HPDE6-E6E7 (cell line): ENCODE data around the gene UFD1.
"Not testable (repeated sequence)": the region's sequence is repeated elsewhere in the genome, so short reads cannot be mapped to it uniquely, and the experiment has no call there.

Experiments used
- DNase-seq: peaks from one replicate; pipeline ENCODE4 v3.0.0; 2011; ENCODE audit warnings: missing footprints; ENCODE audit errors: extremely low spot score

The UFD1 gene

DNA sequence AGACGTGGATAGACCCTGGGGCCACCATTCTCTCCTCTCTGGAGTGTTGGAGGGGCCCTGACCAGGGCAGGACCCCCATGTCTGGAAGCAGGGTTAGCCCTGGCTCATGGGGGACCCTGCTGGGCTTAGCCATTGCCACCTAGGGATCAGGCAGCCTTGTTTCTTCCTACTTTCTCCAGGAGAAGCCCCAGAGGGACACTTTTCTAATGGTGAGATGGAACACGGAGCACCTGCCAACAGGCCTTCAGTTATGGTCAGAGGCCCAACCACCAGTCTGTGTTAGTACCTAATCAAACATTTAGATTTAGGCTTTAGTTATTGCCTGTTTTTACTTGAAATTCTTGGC is 29.6 kb downstream of the UFD1 start:
- DNase-seq = no peak

DNA sequence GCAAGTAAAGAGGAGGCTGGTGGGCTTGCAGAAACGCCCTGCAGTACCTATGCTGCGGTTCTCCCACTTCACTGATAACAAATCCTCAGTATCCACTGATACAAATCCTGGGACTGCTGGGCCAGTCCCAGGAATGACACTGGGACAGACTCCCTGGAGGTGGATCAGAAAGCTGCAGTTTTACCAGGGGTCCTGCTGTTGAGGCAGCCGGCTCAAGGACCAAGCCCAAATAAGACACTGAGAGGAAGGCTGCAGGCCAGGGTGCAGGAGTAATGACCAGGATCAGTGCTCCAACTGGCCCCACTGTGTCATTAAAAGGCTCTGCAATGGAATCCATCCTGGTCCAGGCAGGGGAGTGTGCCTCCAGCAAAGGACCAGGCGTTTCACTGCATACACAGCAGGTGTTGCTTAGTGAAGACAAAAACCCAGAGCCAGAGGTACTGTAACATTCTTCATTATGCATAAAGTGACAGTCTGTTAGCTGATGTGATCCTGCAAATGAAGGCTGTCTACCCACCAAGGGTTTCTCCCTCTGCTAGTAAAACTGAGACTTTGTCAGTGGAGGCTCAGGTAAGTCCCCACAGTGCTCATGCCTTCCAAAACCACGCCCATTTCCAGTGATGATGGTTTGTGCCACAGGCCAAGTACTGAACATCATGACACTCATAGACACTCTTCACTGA is 30.1 kb downstream of the UFD1 start:
- DNase-seq = no peak

DNA sequence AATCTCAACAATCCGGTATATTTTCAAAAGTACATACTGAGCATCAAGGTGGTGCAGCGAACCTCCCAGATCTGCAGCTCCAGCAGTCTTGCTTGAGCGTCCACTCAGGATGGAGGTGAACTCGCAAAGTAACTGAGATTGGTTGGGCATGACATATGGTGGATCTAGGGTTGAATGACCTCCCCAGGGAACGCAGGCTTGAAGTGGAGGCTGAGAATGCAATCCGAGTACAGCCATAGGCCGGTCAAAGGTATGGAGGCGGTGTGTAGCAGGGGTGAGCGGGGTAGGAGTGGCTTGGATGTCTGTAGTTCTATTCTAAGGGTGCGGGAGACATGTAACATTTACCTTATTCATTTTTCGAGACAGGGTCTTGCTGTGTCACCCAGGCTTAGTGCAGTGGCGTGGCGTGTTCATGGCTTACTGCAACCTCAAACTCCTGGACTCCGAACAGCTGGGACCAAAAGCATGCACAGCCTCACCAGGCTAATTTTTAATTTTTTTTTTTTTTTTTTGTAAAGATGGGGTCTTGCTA is 30.9 kb downstream of the UFD1 start:
- peak; percentile 70 for DNase-seq

DNA sequence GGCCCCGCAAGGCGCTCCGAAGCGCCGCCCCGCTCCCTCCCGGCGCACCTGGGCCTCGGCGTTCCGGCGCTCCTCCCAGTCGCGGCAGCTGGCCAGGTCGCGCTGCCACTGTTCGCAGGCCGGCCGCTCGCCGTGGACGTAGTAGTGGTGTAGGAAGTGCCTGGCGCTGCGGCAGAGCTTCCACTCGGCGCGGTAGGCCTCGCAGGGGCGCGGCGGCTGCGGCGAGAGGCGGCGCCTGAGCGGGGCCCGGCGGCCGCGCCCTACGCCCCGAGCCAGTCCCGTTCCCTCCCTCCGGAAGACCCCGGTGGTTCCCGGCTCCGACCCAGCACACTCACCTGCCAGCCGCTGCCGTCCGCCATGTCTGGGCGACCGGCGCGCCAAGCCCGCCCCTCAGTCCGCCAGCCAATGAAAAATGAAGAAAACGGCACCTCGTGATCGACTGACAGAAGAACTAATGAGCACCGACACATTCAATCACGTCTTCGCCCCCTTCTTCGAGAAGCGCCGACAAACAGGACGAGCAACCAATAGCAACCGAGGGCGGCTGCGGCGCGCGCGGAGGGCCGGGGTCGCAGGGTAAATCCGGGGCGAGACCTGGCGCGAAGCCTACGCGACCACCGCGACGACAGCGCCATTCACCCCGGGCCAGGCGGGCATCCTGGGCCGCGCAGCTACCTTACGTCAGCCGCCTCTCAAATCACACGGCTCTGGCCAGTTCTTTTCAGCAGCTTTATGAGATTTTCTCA is 31.5 kb downstream of the UFD1 start, which contains the start of gene C22orf39:
C22orf39 (minus strand) TSS at position 382 of the 746 bp plus-strand sequence; CDS start at position 359, 23 bp downstream.
- peak; percentile 95 for DNase-seq

DNA sequence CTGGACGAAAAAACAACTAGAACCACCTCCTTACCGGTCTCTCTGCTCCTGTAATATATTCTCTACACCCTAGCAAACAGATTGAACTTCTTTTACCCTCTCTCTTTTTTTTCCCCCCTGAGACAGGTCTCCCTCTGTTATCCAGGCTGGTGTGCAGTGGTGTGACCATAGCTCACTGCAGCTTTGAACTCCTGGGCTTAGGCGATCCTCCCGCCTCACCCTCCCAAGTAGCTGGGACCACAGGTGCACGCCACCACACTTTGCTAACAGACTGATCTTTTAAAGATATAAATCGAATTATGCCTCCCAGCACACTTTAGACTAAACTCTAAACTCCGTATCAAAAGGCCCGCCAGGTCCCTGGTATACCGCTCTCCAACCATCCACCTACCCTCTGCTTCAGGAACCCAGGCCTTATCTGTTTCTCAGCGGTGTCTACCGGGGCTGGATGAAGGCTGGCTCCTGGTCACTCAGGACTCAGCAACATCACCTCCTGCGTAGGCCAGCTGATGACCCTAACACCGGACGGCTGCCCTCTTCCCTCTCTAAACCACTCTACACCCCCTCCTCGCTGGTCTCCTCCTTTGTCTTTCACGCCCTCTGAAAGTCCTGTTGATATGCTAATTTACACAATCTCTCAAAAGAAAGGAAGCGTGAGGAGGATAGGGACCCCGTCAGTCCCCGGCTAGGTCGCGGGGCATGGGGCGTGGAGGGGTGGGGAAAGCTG is 32.2 kb downstream of the UFD1 start:
- DNase-seq = no peak

DNA sequence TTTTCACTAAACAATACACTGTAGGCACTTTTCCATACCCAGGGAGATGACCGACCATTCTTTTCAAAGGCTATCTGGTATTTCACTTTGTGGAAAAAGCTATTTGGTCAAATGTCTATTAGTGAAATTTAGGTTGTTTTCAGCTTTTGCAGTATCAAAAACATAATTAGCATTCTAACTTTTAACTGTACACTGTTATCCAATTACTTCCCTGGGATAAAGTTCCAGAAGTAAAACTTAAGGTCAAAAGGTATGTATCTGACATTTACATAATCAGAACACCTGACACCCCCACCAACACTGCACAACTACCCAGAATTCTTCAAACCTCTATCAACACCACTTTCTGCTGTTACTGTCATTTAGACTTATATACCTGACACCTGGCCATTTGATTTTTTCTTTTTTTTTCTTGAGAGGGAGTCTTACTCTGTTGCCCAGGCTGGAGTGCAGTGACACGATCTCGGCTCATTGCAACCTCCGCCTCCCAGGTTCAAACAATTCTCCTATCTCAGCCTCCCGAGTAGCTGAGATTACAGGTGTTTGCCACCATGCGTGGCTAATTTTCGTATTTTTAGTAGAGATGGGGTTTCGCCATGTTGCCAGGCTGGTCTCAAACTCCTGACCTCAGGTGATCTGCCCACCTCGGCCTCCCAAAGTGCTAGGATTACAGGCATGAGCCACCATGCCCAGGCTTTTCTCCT is 33.6 kb downstream of the UFD1 start:
- not testable (repeated sequence) for DNase-seq

DNA sequence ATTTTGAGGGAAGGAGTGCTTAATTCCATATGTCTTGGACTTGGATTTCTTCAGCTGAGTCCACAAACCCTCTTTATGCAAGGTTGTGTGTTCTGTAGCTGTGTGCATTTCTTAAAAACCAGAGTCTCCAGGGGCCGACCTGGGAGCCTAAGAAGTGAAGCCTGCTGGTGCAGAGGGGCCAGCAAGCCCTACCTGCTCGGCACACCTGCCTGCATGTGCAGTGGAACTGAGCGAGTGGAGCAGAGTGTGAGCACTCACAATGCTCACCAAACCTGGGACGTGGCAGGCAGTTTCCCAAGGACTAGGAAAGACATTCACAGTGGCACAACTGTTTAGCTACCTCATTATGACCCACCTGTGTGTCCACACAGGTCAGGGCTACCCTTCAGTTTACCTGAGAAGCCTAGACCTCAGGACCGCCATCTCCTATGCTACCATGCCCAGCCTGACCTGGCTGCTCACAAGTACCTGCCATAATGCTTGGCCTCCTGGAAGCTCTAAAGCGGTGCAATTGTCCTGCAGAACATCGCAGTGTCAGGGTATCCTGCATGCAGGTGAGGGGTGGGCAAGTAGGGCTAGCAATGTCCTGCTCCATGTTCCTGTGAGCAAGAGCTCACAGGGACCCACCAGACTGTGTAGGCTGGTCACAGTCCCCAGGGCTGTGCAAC is 35.3 kb downstream of the UFD1 start:
- no peak for DNase-seq

DNA sequence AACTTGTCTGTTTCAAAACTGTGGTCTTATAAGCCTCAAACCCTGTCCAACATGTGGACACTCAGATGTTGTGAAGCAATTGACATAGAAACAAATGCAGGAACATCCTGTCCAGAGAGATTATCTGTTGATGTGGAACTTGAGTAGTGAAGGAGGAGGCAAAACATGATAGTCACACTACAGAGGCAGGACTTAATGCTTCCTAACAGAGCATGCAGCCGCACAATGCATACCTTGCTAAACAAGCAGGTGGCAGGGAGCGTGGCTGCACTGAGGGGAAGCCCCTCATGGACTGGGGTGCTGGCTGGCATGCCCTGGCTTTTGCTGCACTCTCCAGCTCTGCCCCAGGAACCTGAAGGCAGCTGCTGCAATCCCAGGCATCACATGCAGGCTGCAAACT is 36.8 kb downstream of the UFD1 start:
- no peak for DNase-seq

DNA sequence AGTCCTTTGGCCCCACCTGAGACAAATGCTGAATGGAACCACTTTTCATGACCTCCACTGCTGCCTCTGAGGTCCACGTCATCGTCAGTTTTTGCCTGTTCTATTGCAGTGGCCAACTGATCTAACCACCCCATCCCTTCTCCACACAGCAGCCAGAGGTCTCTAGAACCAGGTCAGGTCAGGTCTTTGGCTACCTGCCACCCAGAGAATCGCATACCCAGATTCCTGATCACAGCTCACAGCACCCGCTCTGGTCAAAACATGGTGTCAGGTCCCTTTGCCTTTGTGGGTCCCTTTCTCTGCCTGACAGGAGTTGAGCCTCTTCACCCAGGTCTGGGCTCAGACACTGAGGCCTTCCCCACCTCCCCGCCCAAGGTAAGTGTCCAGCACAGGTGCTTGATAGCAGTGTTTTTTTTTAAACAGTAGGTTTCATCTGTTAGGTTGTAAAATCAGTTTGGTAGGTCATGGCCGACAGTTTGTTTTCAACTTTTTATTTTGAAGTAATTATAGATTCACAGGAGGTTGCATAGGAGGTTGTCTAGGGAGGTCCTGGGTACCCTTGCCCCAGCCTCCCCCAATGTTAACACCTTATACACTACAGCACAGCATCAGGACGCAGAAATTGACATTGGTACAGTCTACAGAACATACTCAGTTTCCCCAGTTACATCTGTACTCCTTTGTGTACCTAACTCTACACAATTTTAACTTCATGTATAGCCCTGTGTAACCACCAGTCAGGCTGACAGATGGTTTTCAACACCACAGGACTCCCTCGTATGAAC is 38.4 kb downstream of the UFD1 start:
- DNase-seq = no peak

DNA sequence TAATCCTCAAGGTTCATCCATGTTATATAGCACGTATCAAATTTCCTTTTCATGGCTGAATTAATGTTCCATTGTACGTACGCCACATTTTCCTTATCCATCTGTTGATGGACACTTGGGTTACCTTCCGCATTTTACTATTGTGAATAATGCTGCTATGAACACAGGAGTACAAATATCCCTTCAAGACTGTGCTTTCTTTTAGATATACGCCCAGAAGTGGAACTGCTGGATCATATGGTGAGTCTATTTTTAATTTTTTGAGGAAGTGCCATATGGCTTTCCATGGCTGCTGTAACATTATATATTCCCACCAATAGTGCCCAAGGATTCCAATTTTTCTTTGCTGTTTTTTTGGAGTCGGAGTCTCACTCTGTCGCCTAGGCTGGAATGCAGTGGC is 40.7 kb downstream of the UFD1 start:
- DNase-seq = no peak

DNA sequence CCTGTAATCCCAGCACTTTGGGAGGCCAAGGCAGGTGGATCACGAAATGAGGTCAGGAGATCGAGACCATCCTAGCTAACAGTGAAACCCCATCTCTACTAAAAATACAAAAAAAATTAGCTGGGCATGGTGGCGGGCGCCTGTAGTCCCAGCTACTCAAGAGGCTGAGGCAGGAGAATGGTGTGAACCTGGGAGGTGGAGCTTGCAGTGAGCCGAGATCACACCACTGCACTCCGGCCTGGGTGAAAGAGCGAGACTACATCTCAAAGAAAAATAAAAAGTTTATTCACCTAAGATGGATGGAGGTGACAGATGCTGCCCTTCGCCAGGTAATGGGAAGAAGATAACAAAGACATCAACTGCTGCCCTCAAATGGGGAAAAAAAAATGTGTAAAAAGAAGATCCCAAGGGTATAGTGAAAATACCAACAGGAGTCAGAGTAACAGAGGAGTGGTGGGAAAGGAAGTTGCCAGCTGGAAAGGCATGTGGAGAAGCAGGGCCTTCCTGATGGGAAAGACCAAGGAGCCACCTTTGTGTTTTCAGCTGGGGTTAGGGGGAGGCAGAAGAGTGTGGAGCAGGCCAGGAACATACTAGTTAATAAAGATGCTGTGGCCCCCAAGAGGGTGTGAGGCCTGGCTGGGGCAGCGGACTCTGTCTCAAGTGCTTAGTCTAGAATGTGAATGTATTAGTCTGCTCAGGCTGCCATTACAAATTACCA is 42.4 kb downstream of the UFD1 start:
- DNase-seq = not testable (repeated sequence)

DNA sequence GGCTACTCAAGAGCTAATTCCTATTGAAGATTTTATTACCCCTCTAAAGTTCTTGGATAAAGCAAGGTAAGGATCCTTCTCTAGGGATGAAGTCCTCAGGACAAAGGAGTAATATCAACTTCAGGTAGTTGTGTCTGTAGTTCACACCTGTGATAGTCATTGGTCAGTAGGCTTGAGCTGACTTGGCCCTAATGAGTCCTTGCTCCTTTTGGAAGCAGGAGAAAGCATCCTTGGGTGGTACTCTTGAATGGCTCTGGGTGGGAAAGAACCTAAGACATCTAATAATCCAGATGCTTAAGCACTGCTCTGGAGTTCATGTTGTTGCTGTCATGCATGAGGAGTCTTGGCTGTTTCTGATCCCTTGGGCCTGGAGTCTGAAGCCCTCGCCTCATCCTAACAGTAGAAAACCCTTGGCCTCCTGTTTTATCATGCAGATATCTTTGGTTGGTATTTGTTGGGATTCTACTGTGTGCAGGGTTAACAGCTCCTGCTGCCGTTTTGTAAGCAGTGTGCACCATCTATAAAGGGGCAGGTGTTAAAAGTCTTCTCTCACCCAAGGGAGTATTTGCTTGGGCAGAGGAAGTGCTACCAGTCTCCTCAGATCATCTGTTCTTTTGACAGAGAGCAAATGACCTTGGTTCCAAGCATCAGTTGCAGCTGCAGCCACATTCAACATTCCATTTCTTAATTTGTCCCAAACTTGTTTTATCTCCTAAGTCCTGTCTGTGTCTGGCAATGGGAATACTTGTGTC is 44.0 kb downstream of the UFD1 start:
- no peak for DNase-seq

DNA sequence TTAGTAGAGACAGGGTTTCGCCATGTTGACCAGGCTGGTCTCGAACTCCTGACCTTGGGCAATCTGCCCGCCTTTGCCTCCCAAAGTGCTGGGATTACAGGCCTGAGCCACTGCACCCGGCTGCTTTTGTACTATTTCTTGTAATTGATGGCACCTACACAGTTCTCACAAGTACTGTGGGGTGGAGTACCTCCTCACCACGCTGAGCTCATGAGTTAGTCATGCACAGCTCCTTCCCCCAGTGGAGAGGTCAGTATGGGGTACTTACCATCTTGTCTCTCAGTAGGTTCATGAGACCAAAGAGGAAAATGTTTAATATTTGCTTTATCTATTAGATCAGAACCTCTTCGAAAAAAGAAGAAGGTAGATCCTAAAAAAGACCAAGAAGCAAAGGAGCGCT is 44.6 kb downstream of the UFD1 start:
- DNase-seq = no peak

DNA sequence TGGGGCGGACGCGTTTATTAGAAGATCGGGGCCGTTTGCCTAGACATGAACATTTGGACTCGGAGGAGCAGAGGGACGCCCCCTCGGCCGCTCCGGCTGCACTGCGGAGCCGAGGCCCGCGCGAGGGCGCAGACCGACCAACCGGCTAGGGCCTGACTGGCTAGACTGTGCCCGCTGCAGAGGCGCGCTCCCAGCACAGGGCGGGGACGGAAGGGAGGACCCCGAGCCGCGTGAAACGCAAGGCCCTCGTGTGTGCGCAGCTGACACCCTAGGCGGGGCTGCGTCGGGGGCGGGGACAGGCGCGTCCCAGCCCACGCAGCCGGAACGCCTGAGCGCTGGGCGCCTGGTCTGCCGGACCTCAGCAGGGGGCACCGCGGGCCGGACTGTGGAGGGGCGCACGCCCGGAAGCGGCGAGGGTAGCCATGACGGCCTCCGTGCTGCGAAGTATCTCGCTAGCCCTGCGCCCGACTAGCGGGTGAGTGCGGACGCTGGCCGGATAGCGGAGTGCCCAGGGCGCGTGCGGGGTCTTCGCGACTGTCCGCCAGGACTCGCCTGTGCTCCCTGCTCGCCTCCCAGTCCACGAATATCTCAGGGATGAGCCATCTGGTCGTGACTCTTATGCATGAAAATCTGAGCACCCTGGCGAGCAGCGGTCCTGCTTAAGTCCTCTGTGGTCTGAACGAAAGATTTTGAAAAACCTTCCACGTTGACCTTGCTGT is 46.7 kb downstream of the UFD1 start, which contains the start of gene MRPL40:
MRPL40 (plus strand) TSS at position 413 of the 719 bp plus-strand sequence; CDS start at position 423, 10 bp downstream.
- peak; percentile 87 for DNase-seq

DNA sequence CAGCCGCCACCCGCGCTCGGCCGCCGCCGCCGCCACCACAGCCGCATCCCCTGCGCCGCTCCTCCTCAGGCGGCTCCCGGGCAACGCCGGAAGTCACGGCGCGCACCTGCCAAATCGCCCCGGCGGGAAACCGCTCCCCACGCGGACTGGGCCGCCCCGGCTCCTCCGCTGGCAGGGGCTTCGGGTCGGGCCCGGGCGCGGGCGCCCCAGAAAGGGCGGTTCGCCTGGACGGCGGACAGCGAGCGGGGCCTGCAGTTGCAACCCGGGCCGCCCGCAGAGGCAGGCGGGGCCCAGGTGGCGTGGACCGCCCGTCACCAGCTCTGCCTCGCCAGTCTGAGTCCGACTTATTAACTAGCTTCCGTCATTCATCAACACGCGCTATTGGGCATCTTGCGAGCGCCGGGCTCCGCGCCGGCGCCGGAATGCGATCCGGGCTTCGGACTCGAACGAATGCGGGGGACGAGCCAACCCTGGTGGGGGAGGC is 47.3 kb downstream of the UFD1 start, which contains the start of gene HIRA:
HIRA (minus strand) TSS at position 85 of the 484 bp plus-strand sequence. CDS start 257 bp downstream, outside the sequence.
- peak; percentile 60 for DNase-seq

DNA sequence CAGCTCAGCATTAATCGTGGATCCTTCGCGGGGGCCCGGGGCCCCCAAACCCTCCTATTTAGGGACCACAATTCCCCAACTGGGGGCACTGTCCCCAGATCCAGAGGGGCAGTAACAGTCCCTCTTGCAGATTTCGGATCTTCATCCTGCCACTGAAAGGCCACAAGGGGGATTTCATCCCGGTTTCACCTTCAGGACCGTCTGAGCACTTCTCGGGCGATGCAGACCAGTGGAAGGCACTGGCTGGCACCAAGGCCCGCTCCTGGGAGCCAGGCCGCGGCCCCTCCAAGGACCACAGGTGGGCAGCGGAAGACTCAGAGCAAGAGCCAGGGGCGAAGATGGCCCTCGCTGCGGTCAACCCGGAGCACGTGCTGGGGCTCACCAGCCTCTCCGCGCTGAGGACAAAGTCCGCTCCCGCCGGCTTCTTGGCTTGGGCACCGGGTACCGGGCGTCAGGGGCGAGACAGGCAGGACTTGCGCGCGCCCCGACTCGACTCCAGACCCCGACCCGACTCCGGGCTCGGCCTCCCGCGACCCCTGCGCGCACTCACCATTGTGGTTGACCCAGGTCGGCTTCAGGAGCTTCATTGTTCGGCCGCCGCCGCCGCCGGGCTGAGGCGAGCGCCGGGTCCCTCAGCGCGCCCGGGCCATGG is 48.0 kb downstream of the UFD1 start:
- DNase-seq = no peak
